OCI-LY7 (cell line): ENCODE data around the gene PPP1R37.

Experiments
- EZH2phosphoT487 ChIP-seq: fragments of 200-600 bp; sonication (generic); IDR thresholded peaks from 2 replicates; pipeline ENCODE4 v1.6.1; 2018; ENCODE audit warnings: low read depth, borderline replicate concordance, mild to moderate bottlenecking, mixed run types, antibody characterized with exemption, low read length, moderate library complexity, mixed read lengths
- TF ChIP-seq, protein P1 (sequence below): fragments of 200-600 bp; sonication (generic); conservative IDR thresholded peaks from 2 replicates; pipeline ENCODE4 v1.5.1; 2014; ENCODE audit warnings: mild to moderate bottlenecking, antibody characterized with exemption, low read length, moderate library complexity, mixed read lengths

GRCh38 chr19:45078390-45079062 is 14.5 kb upstream of the PPP1R37 start:
- TF ChIP-seq, protein P1, sequence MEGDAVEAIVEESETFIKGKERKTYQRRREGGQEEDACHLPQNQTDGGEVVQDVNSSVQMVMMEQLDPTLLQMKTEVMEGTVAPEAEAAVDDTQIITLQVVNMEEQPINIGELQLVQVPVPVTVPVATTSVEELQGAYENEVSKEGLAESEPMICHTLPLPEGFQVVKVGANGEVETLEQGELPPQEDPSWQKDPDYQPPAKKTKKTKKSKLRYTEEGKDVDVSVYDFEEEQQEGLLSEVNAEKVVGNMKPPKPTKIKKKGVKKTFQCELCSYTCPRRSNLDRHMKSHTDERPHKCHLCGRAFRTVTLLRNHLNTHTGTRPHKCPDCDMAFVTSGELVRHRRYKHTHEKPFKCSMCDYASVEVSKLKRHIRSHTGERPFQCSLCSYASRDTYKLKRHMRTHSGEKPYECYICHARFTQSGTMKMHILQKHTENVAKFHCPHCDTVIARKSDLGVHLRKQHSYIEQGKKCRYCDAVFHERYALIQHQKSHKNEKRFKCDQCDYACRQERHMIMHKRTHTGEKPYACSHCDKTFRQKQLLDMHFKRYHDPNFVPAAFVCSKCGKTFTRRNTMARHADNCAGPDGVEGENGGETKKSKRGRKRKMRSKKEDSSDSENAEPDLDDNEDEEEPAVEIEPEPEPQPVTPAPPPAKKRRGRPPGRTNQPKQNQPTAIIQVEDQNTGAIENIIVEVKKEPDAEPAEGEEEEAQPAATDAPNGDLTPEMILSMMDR: no peak
- no peak for TF ChIP-seq EZH2phosphoT487
